Measurements from ENCODE around the gene STK39.

Gene STK39

DNA sequence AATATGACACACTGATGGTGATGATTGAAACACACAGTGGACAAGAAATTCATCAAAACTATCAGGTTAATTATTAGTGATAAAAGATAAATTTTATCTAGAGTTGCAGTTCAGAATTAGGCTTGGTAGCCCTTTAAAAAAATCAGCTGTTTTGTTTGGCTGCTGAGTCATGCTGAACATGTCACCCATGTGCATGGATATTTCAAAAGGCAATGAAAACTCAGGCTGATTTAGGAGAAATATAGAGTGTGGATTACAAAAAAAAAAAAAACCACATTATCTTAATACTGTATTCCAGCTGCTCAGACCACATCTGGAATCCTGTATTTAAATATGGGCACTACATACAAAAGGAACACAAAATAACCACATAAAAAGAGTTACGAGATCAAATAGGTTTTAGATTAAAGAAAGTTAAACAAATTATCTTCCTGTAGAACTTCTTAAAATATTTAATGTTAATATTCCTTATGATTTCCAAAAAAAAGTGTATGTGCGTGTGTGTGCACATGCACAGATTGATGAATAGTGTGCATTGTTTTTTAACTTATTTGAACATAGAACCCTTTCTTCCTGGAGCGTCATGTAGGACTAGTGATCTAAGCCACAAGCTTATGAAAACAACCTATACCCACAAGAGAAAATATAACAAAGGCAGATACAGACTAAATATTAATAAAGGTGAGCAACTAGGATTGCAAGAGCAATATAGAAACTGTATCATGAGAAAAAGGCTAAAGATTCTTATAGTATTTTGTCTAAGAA lies 186.2 kb downstream of the STK39 start:
- Histone ChIP-seq H3K79me2 (ENCODE audit: insufficient read depth, low read depth) (no peaks in the 10 kb centered on the region), H3K4me2 (no peak overlapping the region), H3K27ac (no peak overlapping the region), H3K36me3 (ENCODE audit: insufficient read depth) (no peaks in the 10 kb centered on the region), H3K4me3 (IDR thresholded peaks at IDR 0.05; ENCODE audit: insufficient read depth, low read depth, low read length) (no peak overlapping the region), H2AFZ (ENCODE audit: low read depth) (no peak overlapping the region), H3K4me1 (ENCODE audit: low read depth, poor library complexity, severe bottlenecking) (no peaks in the 10 kb centered on the region), H3K9ac (no peak overlapping the region), H4K20me1 (ENCODE audit: insufficient read depth) (no peaks in the 10 kb centered on the region), H3K27me3 (ENCODE audit: insufficient read depth, low read depth) (no peaks in the 10 kb centered on the region)
- TF ChIP-seq, protein P1, sequence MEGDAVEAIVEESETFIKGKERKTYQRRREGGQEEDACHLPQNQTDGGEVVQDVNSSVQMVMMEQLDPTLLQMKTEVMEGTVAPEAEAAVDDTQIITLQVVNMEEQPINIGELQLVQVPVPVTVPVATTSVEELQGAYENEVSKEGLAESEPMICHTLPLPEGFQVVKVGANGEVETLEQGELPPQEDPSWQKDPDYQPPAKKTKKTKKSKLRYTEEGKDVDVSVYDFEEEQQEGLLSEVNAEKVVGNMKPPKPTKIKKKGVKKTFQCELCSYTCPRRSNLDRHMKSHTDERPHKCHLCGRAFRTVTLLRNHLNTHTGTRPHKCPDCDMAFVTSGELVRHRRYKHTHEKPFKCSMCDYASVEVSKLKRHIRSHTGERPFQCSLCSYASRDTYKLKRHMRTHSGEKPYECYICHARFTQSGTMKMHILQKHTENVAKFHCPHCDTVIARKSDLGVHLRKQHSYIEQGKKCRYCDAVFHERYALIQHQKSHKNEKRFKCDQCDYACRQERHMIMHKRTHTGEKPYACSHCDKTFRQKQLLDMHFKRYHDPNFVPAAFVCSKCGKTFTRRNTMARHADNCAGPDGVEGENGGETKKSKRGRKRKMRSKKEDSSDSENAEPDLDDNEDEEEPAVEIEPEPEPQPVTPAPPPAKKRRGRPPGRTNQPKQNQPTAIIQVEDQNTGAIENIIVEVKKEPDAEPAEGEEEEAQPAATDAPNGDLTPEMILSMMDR (conservative IDR thresholded peaks at IDR 0.05; ENCODE audit: low read depth, low read length) = no peak

DNA sequence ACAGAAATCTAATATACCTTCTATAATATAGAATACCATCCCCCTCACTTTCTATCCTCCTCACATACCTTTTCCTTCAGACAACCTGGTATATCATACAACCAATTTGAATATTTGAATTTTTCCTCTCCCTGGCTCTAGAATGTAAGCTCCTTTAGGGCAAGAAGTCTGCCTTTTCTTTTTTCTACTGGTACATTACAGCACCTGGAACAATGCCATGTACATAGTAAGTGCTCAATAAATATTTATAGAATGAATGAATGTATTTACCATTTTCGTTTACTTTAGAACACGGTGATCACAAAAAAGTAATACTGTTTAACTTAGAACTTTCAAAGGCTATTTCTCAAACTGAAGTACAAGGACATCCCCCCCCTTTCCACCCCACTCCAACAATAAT lies 187.6 kb downstream of the STK39 start:
- Histone ChIP-seq H3K4me1 (ENCODE audit: low read depth, poor library complexity, severe bottlenecking) (no peaks in the 10 kb centered on the region), H3K27ac (no peak overlapping the region), H3K79me2 (ENCODE audit: insufficient read depth, low read depth) (no peaks in the 10 kb centered on the region), H3K9ac (no peak overlapping the region), H3K4me3 (IDR thresholded peaks at IDR 0.05; ENCODE audit: insufficient read depth, low read depth, low read length) (no peak overlapping the region), H3K27me3 (ENCODE audit: insufficient read depth, low read depth) (no peaks in the 10 kb centered on the region), H4K20me1 (ENCODE audit: insufficient read depth) (no peaks in the 10 kb centered on the region), H3K36me3 (ENCODE audit: insufficient read depth) (no peaks in the 10 kb centered on the region), H2AFZ (ENCODE audit: low read depth) (no peak overlapping the region), H3K4me2 (no peak overlapping the region)
- TF ChIP-seq, protein P1 (conservative IDR thresholded peaks at IDR 0.05; ENCODE audit: low read depth, low read length) = no peak

DNA sequence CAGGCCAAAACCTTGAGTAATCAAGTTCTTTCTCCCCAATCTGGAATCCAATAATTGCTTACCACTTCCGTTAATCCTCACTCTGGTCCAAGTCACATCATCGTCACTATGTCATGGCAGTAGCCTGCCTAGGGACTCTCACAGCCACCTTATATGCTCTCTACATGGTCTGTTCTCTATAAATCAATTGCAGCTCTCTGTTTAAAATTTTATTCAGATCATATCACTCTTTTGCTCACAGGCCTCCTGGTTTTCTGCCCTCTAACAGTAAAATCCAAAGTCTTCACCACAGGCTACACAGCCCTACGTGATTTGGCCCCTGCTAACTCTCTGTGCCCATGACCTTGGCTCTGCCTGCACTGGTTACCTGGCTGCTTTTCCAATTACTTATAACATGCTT lies 188.7 kb downstream of the STK39 start:
- no peak overlapping the region for H3K4me3 ChIP-seq (IDR thresholded peaks at IDR 0.05; ENCODE audit: insufficient read depth, low read depth, low read length)
- no peaks in the 10 kb centered on the region for H3K4me1 ChIP-seq (ENCODE audit: low read depth, poor library complexity, severe bottlenecking)
- H3K36me3 ChIP-seq (ENCODE audit: insufficient read depth) = no peaks in the 10 kb centered on the region

DNA sequence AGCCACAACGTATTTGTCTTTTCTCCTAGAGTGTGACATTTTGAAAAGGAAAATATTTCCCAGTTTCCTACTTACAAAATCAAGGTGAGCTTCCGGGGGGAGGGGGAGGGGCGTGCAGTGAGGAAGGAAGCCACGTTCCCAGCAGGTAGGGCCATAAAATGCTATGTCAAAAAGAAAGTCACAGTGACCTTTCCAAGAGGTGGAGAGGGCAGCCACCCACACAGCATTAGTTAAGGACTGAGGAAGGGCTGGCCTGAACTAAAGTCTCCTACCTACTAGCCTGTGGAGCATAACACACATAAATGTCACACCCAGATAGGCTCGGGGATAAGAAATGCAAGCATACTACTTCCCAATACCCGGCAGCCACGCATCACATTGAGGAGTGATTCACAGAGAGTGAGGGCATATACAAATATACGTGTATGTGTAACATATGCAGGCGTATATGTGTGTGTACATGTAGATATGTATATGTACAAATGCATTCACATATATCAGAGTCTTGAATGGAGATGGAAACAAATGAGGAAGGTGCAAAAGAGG lies 191.1 kb downstream of the STK39 start:
- H2AFZ ChIP-seq (ENCODE audit: low read depth) = no peak overlapping the region
- no peak overlapping the region for H3K9ac ChIP-seq
- no peak overlapping the region for H3K4me2 ChIP-seq
- H3K27ac ChIP-seq = no peak overlapping the region
- no peak overlapping the region for H3K4me3 ChIP-seq (IDR thresholded peaks at IDR 0.05; ENCODE audit: insufficient read depth, low read depth, low read length)
- no peaks in the 10 kb centered on the region for H3K4me1 ChIP-seq (ENCODE audit: low read depth, poor library complexity, severe bottlenecking)
- TF ChIP-seq, protein P1 (conservative IDR thresholded peaks at IDR 0.05; ENCODE audit: low read depth, low read length) = no peak
- no peaks in the 10 kb centered on the region for H4K20me1 ChIP-seq (ENCODE audit: insufficient read depth)
- H3K36me3 ChIP-seq (ENCODE audit: insufficient read depth) = no peaks in the 10 kb centered on the region
- H3K79me2 ChIP-seq (ENCODE audit: insufficient read depth, low read depth) = no peaks in the 10 kb centered on the region
- no peaks in the 10 kb centered on the region for H3K27me3 ChIP-seq (ENCODE audit: insufficient read depth, low read depth)

More for the DNA sequence above, 188.7 kb downstream of the STK39 start:
- no peak overlapping the region for H3K4me2 ChIP-seq
- no peak overlapping the region for H2AFZ ChIP-seq (ENCODE audit: low read depth)
- H3K9ac ChIP-seq = no peak overlapping the region
- TF ChIP-seq, protein P1 (conservative IDR thresholded peaks at IDR 0.05; ENCODE audit: low read depth, low read length) = no peak
- no peak overlapping the region for H3K27ac ChIP-seq
- H3K79me2 ChIP-seq (ENCODE audit: insufficient read depth, low read depth) = no peaks in the 10 kb centered on the region
- H4K20me1 ChIP-seq (ENCODE audit: insufficient read depth) = no peaks in the 10 kb centered on the region
- H3K27me3 ChIP-seq (ENCODE audit: insufficient read depth, low read depth) = no peaks in the 10 kb centered on the region

Measured in KMS-11 (cell line).